CD14-positive monocyte (primary cell): ENCODE data around the gene CRISPLD2. TPM values are rescaled to one million over a fixed set of nuclear protein-coding genes. Genes with fewer than 3 reads are reported as not detected.

Experiments used
- DNase-seq, 3 donors: peaks; one replicate each; pipeline ENCODE4 v3.0.0-alpha.2; 2011 to 2022
- H2AFZ ChIP-seq: 2 replicates; pipeline ENCODE4 v1.6.0; 2012; ENCODE audit warnings: mild to moderate bottlenecking, low read depth, low read length, inconsistent platforms; ENCODE audit not compliant: insufficient read depth, poor library complexity, severe bottlenecking
- H3K27ac ChIP-seq, 2 donors: 1 replicate in 1 of 2; 2 replicates in 1 of 2; pipeline ENCODE4 v1.5.1; 2012 to 2013; ENCODE audit warnings: low read length in 2 of 2, control low read depth in 1 of 2, inconsistent platforms in 1 of 2, low read depth in 1 of 2, mild to moderate bottlenecking in 1 of 2
- H3K27me3 ChIP-seq, 2 donors: one replicate each; pipeline versions ENCODE4 v1.6.0 to v1.6.1; 2011 to 2013; ENCODE audit warnings: low read length in 2 of 2; ENCODE audit not compliant: control insufficient read depth in 2 of 2, insufficient read depth in 2 of 2
- H3K36me3 ChIP-seq, 2 donors: replicated peaks in 1 of 2; 1 replicate in 1 of 2; 2 replicates in 1 of 2; pipeline versions ENCODE4 v1.5.1 to v1.6.1; 2012 to 2013; ENCODE audit warnings: low read length in 2 of 2, control low read depth in 1 of 2, inconsistent platforms in 1 of 2, mild to moderate bottlenecking in 1 of 2; ENCODE audit not compliant: insufficient read depth in 2 of 2, control insufficient read depth in 1 of 2
- H3K4me1 ChIP-seq, 2 donors: 1 replicate in 1 of 2; 2 replicates in 1 of 2; pipeline versions ENCODE4 v1.5.1 to v1.6.1; 2012 to 2013; ENCODE audit warnings: low read length in 2 of 2, control low read depth in 1 of 2, inconsistent platforms in 1 of 2, mild to moderate bottlenecking in 1 of 2, moderate library complexity in 1 of 2; ENCODE audit not compliant: insufficient read depth in 2 of 2, control insufficient read depth in 1 of 2
- H3K4me2 ChIP-seq: replicated peaks from 2 replicates; pipeline ENCODE3; 2012; ENCODE audit warnings: low read length, moderate library complexity, mild to moderate bottlenecking; ENCODE audit not compliant: poor library complexity, severe bottlenecking; ENCODE audit errors: extremely low read depth
- H3K4me3 ChIP-seq, 3 experiments: fragments of 200-600 bp in 1 of 3; sonication (generic) in 1 of 3; replicated peaks in 1 of 3; 1 replicate in 2 of 3; 2 replicates in 1 of 3; pipeline ENCODE4 v1.5.1; 2011 to 2013; ENCODE audit warnings: low read length in 3 of 3, mild to moderate bottlenecking in 3 of 3, control low read depth in 2 of 3, low read depth in 2 of 3, inconsistent platforms in 1 of 3, moderate library complexity in 1 of 3
- H3K79me2 ChIP-seq: 2 replicates; pipeline ENCODE4 v1.6.0; 2012; ENCODE audit warnings: mild to moderate bottlenecking, control low read depth, inconsistent platforms, low read length, moderate library complexity; ENCODE audit not compliant: insufficient read depth
- H3K9ac ChIP-seq: 2 replicates; pipeline ENCODE4 v1.6.0; 2017; ENCODE audit warnings: low read length, mild to moderate bottlenecking; ENCODE audit not compliant: insufficient read depth, poor library complexity, severe bottlenecking
- H3K9me3 ChIP-seq, 2 donors: replicated peaks in 1 of 2; 1 replicate in 1 of 2; 2 replicates in 1 of 2; pipeline versions ENCODE4 v1.5.1 to v1.6.1; 2012 to 2013; ENCODE audit warnings: low read length in 2 of 2, control low read depth in 1 of 2; ENCODE audit not compliant: control insufficient read depth in 1 of 2, insufficient read depth in 1 of 2
- H4K20me1 ChIP-seq: 2 replicates; pipeline ENCODE4 v1.6.0; 2012; ENCODE audit warnings: mild to moderate bottlenecking, low read length, control low read depth, moderate library complexity; ENCODE audit not compliant: insufficient read depth
- H3K27ac Mint-ChIP-seq, 7 donors: one replicate each; pipeline ENCODE4 v1.8.0; 2020; ENCODE audit warnings: mild to moderate bottlenecking in 7 of 7, mixed read lengths in 7 of 7, moderate library complexity in 6 of 7, inconsistent platforms in 2 of 7
- H3K27me3 Mint-ChIP-seq, 3 donors: one replicate each; pipeline ENCODE4 v1.8.0; 2021 to 2022; ENCODE audit warnings: low read depth in 3 of 3, mild to moderate bottlenecking in 3 of 3, mixed read lengths in 3 of 3, moderate library complexity in 3 of 3, inconsistent platforms in 1 of 3
- H3K36me3 Mint-ChIP-seq, 2 donors: one replicate each; pipeline ENCODE4 v1.8.0; 2020; ENCODE audit warnings: mixed read lengths in 2 of 2, inconsistent platforms in 1 of 2, mild to moderate bottlenecking in 1 of 2
- H3K4me1 Mint-ChIP-seq: one replicate; pipeline ENCODE4 v1.8.0; 2020; ENCODE audit warnings: mild to moderate bottlenecking, mixed read lengths
- H3K4me3 Mint-ChIP-seq, 2 donors: one replicate each; pipeline ENCODE4 v1.8.0; 2020; ENCODE audit warnings: mild to moderate bottlenecking in 2 of 2, mixed read lengths in 2 of 2, moderate library complexity in 1 of 2
- H3K9me3 Mint-ChIP-seq, 7 donors: one replicate each; pipeline ENCODE4 v1.8.0; 2020 to 2022; ENCODE audit warnings: mixed read lengths in 7 of 7, mild to moderate bottlenecking in 6 of 7, moderate library complexity in 6 of 7, inconsistent platforms in 2 of 7
- WGBS: methylation state at CpG from one replicate; pipeline ENCODE4 v1.1.5; 2013; ENCODE audit warnings: missing lambda C conversion rate; ENCODE audit not compliant: insufficient coverage; 5-methylcytosine and 5-hydroxymethylcytosine counted together
- intact Hi-C, 2 donors: fragments of 100-400 bp; cut with micrococcal nuclease; formaldehyde crosslinking; loops; one replicate each; pipeline versions ENCODE4 v1.15.0 to v1.15.1; 2023
- polyA plus RNA-seq, 3 donors: library from polyadenylated mRNA; depleted of rRNA in 1 of 3; unstranded in 2 of 3; stranded (reverse) in 1 of 3; fragments of 300-500 nt in 2 of 3; fragments of >200 nt in 1 of 3; fragmentation: Illumina TruSeq in 2 of 3; gene quantifications; 1 replicate in 2 of 3; 2 replicates in 1 of 3; pipeline ENCODE4 v1.2.3, GENCODE V29; 2012 to 2021
- TF ChIP-seq, protein P1 (sequence below): fragments of 200-600 bp; IDR thresholded peaks from one replicate; pipeline ENCODE4 v1.8.0; 2022; ENCODE audit warnings: antibody characterized with exemption, mild to moderate bottlenecking

Gene CRISPLD2
- polyA plus RNA-seq, 3 donors = 40.7 to 90.4 (median 69.0) TPM

DNA sequence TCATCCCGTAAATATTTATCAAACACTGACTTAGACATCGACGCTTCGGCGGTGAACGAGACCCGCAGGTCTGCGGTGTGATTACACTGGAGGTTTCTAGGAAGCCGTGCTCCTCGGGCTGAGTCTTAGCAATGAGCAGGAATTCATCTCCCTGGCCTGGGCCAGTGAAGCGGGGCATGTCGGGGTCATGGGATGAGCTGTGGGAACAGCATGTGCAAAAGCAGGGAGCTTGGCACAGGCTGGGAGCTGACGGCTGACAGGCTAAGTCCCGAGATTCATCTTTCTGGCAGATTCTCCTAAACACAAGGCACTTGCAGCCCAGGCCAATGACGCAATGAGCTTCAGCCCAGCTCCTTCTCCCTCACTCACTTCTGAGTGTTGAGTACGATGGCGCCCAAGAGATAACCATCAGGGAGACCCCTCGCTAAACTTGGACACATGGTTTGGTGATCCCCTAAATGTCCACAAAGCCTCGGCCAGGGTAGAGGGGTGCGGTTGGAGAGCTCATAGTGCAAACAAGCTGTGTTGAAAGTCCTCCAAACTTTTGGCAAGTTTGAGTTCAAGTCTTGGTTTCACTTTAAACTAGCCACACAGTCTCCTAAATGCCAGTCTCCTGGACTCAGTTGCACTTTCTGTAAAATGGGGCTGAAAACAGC is 12.8 kb downstream of the CRISPLD2 start:
- intact Hi-C loops = no loop called here
- peaks cover 0 to 7% (median 0%) of the 10 kb centered on the region in 7 donors for H3K9me3 Mint-ChIP-seq
- peaks cover 75 to 99% of the 10 kb centered on the region in 2 donors for H3K36me3 Mint-ChIP-seq
- Histone ChIP-seq H3K9ac (no peak overlapping the region), H3K4me3 (no peak overlapping the region), H3K9me3 (no peaks in the 10 kb centered on the region), H3K36me3 (peaks cover 37 to 95% of the 10 kb centered on the region in 2 donors), H2AFZ (no peak overlapping the region), H3K79me2 (peaks cover 10% of the 10 kb centered on the region), H3K4me1 (peaks cover 11 to 13% of the 10 kb centered on the region in 2 donors), H4K20me1 (peaks cover 93% of the 10 kb centered on the region), H3K4me2 (no peak overlapping the region), H3K27ac (no peak overlapping the region), H3K27me3 (peaks cover 0 to 5% of the 10 kb centered on the region in 2 donors)
- H3K27ac Mint-ChIP-seq = peak overlapping the region in 2 of 7 donors; percentile 41 to 76
- WGBS = 86% methylated on average over 17 of the region's 20 CpGs
- TF ChIP-seq, protein P1, sequence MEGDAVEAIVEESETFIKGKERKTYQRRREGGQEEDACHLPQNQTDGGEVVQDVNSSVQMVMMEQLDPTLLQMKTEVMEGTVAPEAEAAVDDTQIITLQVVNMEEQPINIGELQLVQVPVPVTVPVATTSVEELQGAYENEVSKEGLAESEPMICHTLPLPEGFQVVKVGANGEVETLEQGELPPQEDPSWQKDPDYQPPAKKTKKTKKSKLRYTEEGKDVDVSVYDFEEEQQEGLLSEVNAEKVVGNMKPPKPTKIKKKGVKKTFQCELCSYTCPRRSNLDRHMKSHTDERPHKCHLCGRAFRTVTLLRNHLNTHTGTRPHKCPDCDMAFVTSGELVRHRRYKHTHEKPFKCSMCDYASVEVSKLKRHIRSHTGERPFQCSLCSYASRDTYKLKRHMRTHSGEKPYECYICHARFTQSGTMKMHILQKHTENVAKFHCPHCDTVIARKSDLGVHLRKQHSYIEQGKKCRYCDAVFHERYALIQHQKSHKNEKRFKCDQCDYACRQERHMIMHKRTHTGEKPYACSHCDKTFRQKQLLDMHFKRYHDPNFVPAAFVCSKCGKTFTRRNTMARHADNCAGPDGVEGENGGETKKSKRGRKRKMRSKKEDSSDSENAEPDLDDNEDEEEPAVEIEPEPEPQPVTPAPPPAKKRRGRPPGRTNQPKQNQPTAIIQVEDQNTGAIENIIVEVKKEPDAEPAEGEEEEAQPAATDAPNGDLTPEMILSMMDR = no peak
- no peak overlapping the region for H3K4me3 Mint-ChIP-seq
- peaks cover 20% of the 10 kb centered on the region for H3K4me1 Mint-ChIP-seq
- peaks cover 6 to 18% (median 15%) of the 10 kb centered on the region in 3 donors for H3K27me3 Mint-ChIP-seq
- no peak for DNase-seq

DNA sequence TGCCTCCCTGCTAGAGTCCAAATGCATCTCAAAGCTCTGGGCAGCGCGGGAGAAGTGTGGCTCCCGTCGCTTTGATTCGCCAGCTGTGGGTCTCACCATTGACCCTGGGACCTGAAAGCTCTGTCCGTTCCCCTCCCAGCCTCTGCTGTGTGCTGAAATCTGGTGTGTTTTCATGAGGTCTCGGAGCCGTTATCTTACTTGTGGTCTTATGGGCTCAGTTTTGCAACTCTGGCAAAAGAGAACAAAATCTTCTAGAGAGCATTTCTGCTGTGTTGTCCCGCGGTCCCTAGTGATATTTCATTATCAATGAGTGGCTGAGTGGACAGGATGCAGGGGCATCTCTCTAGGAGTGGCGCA is 13.3 kb downstream of the CRISPLD2 start:
- H3K27me3 Mint-ChIP-seq = peaks cover 6 to 23% (median 18%) of the 10 kb centered on the region in 3 donors
- H3K9me3 Mint-ChIP-seq = peaks cover 0 to 7% (median 0%) of the 10 kb centered on the region in 7 donors
- H3K27me3 ChIP-seq = peaks cover 0 to 5% of the 10 kb centered on the region in 2 donors
- TF ChIP-seq, protein P1 = no peak
- peaks cover 76 to 99% of the 10 kb centered on the region in 2 donors for H3K36me3 Mint-ChIP-seq
- H3K4me1 Mint-ChIP-seq = peaks cover 15% of the 10 kb centered on the region
- peaks cover 6 to 8% of the 10 kb centered on the region in 2 donors for H3K4me1 ChIP-seq
- peaks cover 93% of the 10 kb centered on the region for H4K20me1 ChIP-seq
- no peak for DNase-seq
- intact Hi-C loops = no loop called here
- no peak overlapping the region for H3K4me2 ChIP-seq
- H3K4me3 Mint-ChIP-seq = no peak overlapping the region
- peaks cover 39 to 96% of the 10 kb centered on the region in 2 donors for H3K36me3 ChIP-seq
- H3K4me3 ChIP-seq = no peak overlapping the region
- WGBS = 83% methylated on average over 11 of the region's 11 CpGs
- H2AFZ ChIP-seq = no peak overlapping the region
- H3K9ac ChIP-seq = no peak overlapping the region
- H3K9me3 ChIP-seq = no peaks in the 10 kb centered on the region
- H3K79me2 ChIP-seq = peaks cover 5% of the 10 kb centered on the region
- no peak overlapping the region for H3K27ac ChIP-seq
- H3K27ac Mint-ChIP-seq = peak overlapping the region in 2 of 7 donors; percentile 25 to 52
